ENCODE measurements around the gene KCNIP4. TPM values are rescaled to one million over a fixed set of nuclear protein-coding genes. Genes with fewer than 3 reads are reported as not detected.

KCNIP4 gene
- total and polyA plus RNA-seq, 8 donors, result 0.05 TPM; not detected in 7

- FAIRE-seq (no peak), ATAC-seq (no peak), DNase-seq (no peak)
- Histone ChIP-seq H3K4me3 (no peak overlapping the region), H3K27me3 (no peaks in the 10 kb centered on the region), H3K4me1 (no peaks in the 10 kb centered on the region), H3K9me3 (no peaks in the 10 kb centered on the region), H3K27ac (no peak overlapping the region), H3K36me3 (no peaks in the 10 kb centered on the region)
- intact Hi-C loops (cut with DNase I), result no loop called here
- WGBS, 2 donors, result 21 to 29% methylated on average over 2 of the region's 2 CpGs
- TF ChIP-seq CTCF (IDR thresholded peaks at IDR 0.05), result no peak
Observed at GRCh38 chr4:20847124-20847747, 1101.3 kb downstream of the KCNIP4 start.

GRCh38 chr4:20844311-20844710 is 1104.3 kb downstream of the KCNIP4 start:
- Histone ChIP-seq H3K4me1 (no peaks in the 10 kb centered on the region), H3K27ac (no peak overlapping the region), H3K36me3 (no peaks in the 10 kb centered on the region), H3K4me3 (no peak overlapping the region), H3K27me3 (no peaks in the 10 kb centered on the region), H3K9me3 (no peaks in the 10 kb centered on the region)
- no peak for FAIRE-seq
- DNase-seq, result no peak
- WGBS, 2 donors, result 58 to 67% methylated on average over 4 of the region's 4 CpGs
- intact Hi-C loops (cut with DNase I), result no loop called here
- no peak for ATAC-seq
- TF ChIP-seq CTCF (IDR thresholded peaks at IDR 0.05), result no peak

GRCh38 chr4:20840648-20841190 is 1107.9 kb downstream of the KCNIP4 start:
- WGBS, 2 donors, result 45 to 58% methylated on average over 5 of the region's 5 CpGs
- no peak for TF ChIP-seq CTCF (IDR thresholded peaks at IDR 0.05)
- Histone ChIP-seq H3K9me3 (no peaks in the 10 kb centered on the region), H3K4me3 (no peak overlapping the region), H3K4me1 (no peaks in the 10 kb centered on the region), H3K27me3 (no peaks in the 10 kb centered on the region), H3K36me3 (no peaks in the 10 kb centered on the region), H3K27ac (no peak overlapping the region)
- ATAC-seq (no peak), DNase-seq (no peak), FAIRE-seq (no peak)
- intact Hi-C loops (cut with DNase I), result no loop called here

GRCh38 chr4:20839957-20840356 is 1108.6 kb downstream of the KCNIP4 start:
- peak in 3 of 4 donors; percentile 21 to 70 (median 23) for ATAC-seq

More at GRCh38 chr4:20839957-20840356, 1108.6 kb downstream of the KCNIP4 start:
- 0 to 2% methylated on average over 1 of the region's 1 CpG for WGBS, 2 donors
- no peaks in the 10 kb centered on the region for H3K9me3 ChIP-seq
- H3K4me1 ChIP-seq, result no peaks in the 10 kb centered on the region
- DNase-seq, result no peak
- H3K27ac ChIP-seq, result no peak overlapping the region
- H3K36me3 ChIP-seq, result no peaks in the 10 kb centered on the region
- TF ChIP-seq CTCF (IDR thresholded peaks at IDR 0.05), result no peak
- no peak overlapping the region for H3K4me3 ChIP-seq
- H3K27me3 ChIP-seq, result no peaks in the 10 kb centered on the region
- intact Hi-C loops (cut with DNase I), result no loop called here
- FAIRE-seq, result no peak

All from pancreas (tissue), 10 donors.